OCI-LY1 (cell line): ENCODE measurements around the gene NKIRAS1.

Experiments
- CTCF ChIP-seq: fragments of 200-600 bp; sonication (generic), shearing (Covaris generic); IDR thresholded peaks from 2 replicates; pipeline ENCODE4 v1.5.1; 2017; ENCODE audit warnings: mild to moderate bottlenecking, antibody characterized with exemption, low read length, moderate library complexity, mixed read lengths
- EZH2 ChIP-seq: fragments of 200-600 bp; sonication (generic), shearing (Covaris generic); IDR thresholded peaks from 2 replicates; pipeline ENCODE4 v1.8.0; 2017; ENCODE audit warnings: borderline replicate concordance, mixed run types, mild to moderate bottlenecking, antibody characterized with exemption, low read length, moderate library complexity, mixed read lengths

GRCh38 chr3:23921052-23921511 lies 4.3 kb upstream of the NKIRAS1 start:
- no peak for TF ChIP-seq CTCF
- no peak for TF ChIP-seq EZH2
